NCI-H2196 treated with DMSO at 0.1 percent for 48 hours (cell line): ENCODE results near the gene TSPAN32.

Experiments
- DNase-seq: peaks from one replicate; lab custom pipeline; 2025; ENCODE audit not compliant: unreplicated experiment; lab: John Stamatoyannopoulos, UW

The TSPAN32 gene, protein sequence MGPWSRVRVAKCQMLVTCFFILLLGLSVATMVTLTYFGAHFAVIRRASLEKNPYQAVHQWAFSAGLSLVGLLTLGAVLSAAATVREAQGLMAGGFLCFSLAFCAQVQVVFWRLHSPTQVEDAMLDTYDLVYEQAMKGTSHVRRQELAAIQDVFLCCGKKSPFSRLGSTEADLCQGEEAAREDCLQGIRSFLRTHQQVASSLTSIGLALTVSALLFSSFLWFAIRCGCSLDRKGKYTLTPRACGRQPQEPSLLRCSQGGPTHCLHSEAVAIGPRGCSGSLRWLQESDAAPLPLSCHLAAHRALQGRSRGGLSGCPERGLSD

DNA sequence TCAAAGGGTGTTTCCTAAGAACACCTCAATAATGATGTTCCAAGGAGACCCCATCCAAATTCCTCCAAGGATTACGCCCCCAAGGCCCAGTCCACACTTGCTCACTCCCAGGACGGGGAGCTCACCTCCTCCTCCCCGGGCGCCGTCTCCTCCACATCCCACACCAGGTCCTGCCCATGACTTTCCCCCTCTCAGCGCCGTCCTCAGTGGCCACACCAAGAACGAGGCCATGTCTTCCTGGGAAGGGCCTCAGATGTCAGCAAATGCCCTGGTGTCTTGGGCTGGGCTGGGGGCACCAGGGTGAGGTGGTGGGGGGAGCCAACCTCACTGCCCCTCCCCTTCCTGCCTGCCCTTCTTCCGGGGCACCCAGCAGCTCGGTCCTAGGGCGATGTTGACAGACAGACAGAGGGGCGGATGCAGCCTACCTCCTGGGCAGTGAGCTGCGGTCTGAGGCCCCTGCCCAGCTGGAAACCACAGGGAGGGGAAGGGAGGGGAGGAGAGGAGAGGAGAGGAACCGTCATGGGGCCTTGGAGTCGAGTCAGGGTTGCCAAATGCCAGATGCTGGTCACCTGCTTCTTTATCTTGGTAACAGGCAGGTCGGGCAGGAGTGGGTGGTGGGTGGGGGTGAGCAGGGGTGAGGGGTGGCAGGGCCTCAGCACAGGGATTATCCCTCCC is at the start of gene TSPAN32, which contains the start of gene C11orf21:
TSS of gene TSPAN32 (plus strand) at position 383 of the 675 bp plus-strand sequence. CDS start at position 520, 137 bp downstream.
TSS of gene C11orf21 (minus strand) at position 288 of the 675 bp plus-strand sequence. CDS start at position 178, 110 bp downstream.
- DNase-seq, result no peak

DNA sequence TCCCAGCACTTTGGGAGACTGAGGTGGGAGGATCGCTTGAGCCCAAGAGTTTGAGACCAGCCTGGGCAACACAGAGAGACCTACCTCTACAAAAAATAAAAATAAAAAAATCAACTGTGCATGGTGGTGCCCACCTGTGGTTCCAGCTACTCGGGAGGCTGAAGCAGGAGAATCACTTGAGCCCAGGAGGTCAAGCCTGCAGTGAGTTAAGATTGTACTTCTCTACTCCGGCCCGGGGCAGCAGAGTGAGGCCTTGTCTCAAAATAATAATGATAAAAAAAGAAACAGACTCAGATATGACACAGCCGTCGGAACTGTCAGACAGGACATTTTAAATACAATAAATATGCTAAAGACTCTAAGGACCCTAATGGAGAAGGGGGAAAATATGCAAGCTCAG is 49.8 kb upstream of the TSPAN32 start:
- DNase-seq, result no peak

DNA sequence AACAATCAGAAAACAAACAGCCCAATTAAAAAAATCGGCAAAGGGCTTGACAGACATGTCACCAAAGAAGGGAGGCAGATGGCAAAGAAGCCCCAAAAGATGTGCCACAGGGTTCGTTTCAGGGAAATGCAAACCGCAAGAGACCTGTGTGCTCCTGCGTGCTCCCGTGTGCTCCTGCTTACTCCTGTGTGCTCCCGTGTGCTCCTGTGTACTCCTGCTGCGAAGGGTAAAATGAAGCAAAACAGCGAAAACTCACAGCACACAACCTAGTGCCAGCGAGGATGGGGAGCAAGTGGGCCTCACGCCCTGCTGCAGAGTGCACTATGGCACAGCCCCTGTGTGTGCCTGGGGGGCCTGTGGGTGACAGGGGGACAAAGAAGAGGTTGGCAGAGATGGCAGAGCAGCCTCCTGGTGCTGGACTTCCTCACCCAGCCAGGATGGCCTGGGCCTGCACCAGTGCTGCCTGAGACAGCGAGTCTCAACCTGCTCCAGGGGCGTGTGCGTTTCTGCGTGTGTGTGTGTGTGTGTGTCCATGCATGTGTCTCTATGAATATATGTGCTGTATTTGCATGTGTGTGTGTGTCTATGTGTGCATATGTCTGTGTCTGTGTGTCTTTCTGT is 45.4 kb upstream of the TSPAN32 start:
- DNase-seq, result no peak

DNA sequence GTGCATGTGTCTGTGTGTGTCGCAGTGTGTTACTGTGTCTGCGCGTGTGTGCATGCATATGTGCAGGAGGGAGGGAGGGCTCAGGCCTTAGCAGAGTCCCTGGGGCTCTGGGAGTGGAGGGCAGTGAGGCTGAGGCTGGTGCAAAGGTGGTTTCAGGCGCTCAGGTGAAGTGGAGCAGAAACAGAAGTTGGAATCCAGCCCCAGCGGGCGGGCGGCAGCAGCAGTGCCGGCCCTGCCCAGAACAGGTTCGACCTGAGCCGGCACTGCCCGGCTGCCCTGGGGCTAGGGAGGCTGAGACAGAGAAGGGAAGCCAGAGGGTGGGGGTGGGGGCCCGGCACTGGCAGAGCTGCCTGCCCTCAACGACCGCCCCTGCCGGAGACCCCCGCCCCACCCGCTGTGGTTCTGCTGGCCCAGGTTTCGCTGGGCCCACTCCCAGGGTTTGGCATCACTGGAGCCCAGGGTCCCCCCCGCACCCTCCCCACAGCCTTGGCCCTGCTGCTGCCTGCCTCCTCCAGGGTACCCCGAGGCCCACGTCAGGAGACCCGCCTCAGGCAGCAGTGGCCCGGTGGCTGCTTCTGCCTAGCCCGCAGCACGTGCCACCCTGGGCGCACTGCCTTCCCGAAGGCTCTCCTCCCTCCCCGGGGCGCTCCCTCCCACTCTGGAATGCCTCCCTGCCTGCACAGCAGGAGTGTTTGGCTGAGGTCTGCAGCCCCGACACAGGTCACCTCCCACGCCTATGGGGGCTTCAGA is 44.7 kb upstream of the TSPAN32 start:
- DNase-seq, result no peak

DNA sequence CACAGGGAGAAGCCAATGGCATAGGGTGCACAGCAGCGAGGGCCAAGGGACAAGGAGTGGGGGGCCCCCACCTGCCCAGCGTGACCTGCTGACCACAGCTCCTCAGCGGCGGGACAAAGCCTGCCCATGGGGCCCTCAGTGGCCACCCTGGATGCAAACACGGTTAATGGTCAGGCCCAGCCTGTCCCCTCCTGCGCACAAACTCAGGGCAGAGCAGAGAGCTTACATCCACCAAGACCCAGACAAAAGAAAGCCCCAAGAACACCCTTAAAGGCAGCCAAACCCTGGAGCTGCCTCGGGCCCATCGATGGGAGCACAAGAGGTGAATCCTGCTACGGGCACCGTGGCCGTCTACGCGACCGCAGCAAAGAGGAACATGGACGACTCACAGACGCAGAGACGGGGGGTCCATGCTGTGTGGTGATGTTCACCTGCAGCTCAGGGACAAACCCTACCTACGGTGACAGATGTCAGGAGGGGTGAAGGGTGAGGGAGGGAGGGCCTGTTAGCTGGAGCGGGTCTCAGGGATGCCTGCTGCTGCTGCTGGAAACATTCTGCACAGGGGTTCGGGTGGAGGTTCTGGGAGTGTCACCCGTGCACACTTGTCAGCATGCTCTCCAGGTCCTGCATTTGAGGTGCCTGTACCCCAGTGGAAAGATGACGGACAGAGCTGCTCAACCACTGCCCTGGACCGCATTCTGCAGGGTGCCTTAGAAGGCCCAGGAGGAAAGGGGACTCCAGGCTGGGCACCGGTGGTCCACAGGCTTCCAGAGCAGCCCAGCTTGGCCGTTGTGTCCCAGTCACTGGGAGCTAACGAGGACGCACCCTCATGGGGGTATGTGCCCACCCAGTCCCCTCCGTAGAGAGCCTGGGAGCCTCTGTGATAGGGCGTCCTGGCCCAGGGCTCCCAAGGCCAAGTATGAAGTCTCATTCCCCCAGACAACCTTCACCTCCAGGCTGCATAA is 43.0 kb upstream of the TSPAN32 start:
- DNase-seq, result no peak

DNA sequence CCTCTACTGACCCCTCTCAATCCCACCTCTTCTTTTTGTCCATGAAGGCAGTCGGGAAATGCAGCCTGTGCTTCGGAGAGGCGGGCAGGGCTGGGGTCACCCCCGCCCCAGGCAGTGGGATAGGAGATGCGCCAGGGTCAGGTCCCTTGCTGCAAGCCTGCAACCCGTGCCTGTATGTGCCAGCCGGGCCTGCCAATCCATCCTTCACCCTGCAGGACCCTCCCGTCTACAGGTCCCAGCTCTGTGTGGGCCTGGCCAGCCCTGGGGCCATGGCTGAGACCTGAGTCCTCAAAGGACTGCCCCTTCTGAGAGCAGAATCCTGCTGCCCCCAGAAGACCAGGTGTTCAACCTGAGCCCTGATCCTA is 42.4 kb upstream of the TSPAN32 start:
- DNase-seq, result no peak

DNA sequence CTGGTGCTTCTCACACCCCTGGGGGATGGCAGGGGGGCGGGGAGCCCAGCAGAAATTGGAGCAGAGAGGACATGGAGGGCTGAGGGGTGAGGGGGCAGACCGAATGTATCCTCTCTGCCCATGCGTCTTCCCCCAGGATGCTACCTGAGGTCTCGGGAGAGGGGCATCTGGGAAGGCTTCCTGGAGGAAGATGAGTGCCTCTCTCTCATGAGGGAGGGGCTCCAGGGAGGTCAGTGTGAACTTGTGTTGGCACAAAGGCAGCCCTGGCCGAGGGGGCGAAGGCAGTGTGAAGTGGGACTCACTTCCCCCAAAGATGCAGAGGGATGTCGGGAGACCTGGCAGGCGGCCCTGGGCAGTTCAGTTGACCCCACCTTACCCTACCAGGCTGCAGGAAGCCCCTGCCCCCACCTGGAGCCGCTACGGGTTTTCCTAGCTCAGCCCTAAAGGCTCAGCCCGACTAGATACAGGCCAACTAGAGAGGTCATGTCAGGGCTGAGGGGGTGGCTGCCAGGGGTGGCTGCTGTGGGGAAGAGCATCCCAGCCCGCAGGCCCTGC is 41.8 kb upstream of the TSPAN32 start:
- DNase-seq, result no peak

DNA sequence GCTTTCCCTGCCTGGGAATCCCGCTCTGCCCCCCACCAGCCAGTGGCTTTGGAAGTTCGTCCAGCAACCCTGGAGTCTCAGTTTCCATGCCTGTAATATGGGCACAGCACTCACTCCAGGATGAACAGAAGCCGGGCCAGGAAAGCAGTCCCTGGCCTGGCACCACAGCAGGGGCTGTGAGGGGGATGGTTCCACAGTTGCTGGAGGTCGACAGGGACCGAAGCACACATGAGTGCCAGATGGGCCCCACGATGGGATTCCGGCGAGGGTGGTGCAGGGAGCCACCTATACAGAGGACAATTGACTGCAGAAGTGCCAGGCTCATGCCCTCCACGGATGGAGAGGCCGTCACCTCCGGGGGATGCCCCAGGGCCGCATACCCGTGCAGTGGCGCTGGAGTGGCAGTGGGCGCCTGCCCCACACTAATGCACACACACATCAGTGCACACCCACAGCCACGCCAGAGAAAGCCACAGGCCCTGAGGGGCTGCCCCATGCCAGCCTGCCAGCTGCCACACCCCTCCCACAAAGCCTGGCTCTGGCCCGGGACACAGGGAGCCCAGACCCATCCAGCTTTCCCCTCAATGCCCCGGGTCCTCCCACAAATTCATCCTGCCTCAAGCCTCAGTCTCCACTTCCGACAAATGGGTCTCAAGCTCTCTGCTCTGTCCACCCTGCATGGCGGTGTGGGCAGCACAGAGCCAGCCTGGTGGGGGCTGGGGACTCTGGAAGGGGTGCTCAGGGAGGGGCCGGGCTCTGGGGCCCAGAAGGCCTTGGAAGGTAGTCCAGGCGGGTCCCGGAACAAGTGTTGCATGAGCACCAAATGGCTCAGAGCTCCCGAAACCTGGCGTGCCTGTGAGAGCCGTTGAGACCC is 41.1 kb upstream of the TSPAN32 start:
- no peak for DNase-seq

DNA sequence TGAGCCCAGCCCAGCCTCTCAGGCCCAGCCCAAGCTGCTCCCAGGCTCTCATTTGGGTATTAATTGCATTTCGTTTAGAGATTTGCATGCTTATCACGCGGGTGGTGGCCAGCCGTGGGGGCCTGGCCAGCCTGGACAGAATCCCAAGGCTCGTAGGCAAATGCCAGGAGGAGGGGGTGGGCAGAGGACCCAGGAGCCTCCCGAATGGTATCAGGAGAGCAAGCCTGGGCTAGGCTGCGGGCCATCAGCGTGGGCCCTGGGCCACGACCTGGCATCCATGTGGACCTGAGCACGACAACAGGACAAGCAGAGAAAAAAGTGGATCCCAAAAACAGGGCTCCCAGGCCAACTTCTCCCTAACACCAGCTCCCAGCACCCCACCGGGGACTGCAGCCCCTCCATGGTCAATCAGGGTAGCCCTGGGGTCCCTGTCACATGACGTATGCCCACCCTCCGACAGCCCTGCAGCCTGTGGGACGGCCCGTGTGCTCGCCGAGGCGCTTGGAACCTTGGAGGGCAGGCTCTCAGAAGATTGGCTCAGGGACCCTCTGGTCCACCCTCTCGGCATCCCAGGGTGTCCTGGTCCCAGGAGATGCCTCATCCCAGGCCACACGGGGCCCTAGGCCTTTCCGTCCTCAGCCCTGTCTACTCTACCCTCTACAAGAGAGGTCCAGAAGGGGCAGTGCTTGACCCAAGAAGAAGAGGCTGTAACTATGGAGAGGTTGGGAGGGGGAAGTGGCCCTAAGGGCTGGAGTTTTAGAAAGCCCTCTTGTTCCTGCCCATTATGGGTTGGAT is 40.2 kb upstream of the TSPAN32 start:
- DNase-seq, result no peak

DNA sequence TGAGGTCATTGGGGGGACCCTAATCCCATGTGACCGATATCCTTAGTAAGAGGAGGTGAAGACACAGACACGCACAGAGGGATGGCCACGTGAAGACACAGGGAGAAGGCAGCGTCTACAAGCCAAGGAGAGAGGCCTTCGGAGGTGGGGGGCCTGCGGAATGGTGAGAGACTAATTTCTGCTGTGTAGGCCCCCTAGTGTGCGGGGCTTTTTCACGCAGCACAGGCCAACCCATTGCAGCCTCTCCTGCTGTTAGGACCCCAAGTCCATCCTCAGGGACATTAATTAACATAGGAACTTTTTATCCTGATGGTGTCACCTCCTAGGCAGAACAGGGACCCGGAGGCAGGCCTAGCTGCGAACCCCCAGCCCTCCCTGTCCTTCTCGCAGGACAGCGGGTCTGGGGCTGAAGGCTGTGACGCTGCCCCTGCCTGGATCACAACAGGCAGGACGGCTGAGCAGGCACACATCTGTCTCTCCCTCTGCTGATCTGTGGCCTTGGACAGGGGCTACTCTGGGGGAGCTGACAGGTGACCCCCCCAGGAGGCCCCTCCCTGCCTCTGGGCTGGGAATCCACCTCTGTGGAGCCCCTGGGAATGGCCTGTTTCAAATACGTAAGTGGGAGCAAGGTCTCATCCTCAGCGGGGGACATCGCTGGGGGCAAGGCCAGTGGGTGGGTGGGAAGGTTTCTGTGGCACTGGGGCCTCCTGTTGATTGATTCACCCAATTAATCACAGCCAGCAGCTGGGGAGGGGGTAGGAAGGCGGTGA is 39.3 kb upstream of the TSPAN32 start:
- no peak for DNase-seq

DNA sequence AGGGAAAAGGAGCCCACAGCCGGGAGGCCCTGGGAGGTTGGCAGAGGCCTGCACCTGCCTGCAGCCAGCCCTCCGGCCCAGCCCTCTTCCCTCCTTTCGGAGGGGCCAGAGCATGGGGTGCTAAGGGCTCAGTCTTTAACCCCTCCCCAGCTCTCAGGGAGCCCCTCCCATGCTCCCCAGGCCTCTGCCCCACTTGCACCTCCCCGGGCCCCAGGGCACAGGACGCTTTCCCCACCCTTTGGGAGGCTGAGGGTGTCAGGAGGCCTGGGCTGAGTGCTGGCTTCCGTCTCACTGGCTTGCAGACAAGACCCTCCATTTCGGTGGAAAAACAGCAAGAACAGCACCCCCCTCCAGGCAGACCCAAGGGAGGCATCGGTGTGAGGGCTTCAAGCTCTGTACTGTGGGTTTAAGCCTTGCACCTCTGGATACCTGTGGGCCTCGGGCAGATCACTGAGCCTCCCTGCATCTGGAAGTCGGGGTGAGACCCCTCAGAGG is 38.7 kb upstream of the TSPAN32 start:
- no peak for DNase-seq

DNA sequence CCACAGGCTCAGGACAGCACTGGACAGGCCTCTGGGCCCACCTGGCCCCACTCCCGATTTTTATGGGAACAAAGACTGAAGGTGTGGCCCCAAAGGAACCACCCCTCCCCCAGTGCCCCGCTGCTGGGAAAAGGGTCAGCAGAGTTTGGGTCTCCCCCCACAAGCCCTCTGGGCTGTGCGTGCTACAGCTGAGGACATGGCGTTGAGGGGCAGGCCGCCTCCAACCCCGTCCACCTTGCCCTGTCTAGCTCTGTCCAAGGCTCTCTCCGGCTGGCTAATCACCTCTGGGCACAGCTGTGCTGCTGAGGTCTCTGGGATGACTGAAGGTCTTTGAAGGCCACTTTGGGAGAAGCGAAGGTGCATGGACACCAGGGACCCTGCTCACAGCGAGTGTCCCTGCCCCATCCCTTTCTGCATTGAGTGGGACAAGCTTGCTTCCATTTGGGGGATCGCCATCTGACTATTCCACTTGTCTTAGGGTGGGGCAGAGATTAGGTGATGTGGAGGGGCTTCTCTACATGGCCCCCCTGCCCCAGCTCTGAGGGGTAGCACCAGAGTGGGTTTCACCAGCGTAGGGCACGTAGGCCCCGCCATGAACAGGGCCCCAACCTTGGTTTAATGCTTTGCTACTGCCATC is 38.0 kb upstream of the TSPAN32 start:
- no peak for DNase-seq

DNA sequence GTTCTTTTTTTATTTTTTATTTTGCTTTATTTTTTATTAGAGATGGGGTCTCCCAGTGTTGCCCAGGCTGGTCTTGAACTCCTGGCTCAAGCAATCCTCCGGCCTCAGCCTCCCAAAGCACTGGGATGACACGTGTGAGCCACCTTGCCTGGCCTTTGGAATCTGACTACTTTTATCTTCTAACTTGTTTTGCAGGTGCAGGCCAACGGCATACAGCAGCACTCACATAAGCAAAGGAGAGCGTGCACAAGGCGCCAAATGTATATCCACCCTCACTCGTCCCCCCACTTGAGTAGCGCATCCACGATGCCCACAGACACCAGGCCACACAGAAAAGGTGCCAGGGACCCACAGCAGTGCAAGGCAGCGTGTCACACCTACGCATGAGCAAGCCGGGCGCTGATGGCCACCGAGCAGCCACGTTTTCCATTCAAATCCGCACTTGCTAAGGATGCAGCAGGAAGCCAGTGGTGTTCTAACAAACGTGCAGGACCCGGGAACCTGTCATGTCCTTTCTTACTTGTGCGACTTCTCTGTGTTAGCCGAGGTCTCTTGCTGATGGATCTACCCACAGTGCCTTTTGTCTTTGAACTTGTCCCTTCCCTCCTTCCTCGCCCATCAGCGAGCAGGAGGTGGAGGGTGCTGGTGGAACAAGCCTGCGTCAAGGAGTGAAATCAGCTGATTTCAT is 37.3 kb upstream of the TSPAN32 start:
- no peak for DNase-seq

DNA sequence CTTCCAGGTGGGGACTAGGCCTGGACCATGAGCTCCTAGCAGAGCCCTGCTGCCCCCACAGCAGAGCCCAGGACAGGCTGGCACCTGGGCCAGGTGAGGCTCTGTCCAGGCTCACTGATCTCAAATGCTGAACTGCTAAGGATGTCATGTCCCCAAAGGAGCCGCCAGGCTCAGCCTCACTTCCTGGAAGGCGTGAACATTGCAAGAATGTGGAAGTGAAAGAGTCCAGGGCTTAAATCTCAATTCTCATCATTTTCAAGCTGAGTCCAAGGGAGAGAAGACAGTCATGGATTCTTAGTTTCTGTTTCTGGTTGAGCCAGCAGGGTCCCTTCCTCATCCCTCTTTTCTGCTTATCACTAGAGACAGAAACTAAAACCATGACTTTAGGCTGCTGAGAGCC is 36.4 kb upstream of the TSPAN32 start:
- no peak for DNase-seq

DNA sequence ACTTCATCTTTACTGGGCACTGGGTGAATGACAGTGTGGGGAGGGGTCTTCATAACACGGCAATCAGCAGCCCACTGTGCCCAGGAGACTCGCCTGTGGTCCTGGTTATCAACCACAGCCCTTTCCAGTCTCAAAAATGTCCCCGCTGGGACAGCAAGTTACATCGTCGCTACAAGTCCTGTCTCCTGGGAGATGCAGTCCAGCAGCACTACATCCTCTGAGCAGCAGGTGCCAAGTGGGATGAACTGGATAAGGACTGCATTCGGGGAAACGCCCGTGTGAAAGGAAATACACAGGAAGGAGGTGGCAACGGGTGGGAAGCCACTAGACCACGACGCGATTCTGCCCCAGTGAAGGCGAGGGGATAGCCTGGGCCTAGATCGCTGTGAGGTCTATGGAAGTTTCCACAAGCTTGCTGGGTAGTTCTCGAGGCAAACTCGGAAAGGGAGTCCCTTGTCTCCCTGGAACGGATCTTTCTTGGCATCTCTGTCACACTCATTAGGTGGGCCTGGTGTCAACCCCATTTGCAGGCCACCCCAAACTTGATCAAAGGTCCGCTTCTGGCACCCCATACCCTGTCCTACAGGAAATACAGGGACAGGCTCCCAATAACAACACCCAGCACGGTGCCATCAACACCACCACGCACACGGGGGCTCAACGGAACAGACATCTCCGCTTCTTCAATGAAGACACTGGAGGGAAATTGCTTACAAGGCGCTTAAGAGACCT is 35.8 kb upstream of the TSPAN32 start:
- DNase-seq, result no peak
